K562 (cell line): ENCODE results near the gene SHISAL2A. TPM values are rescaled to one million over a fixed set of nuclear protein-coding genes. Genes with fewer than 3 reads are reported as not detected.

ENCODE experiments used
- ATAC-seq: fragments of 200-7000 bp; cut with Tn5 transposase; 3 replicates; pipeline ENCODE4 v1.9.1; 2020; ENCODE audit warnings: moderate library complexity
- BruUV-seq: library from RNA; stranded (reverse); fragments of 400-500 nt; replicated peaks from 2 replicates; lab custom pipeline; 2021; lab: Mats Ljungman, UMichigan
- CTCF ChIA-PET: fragments of 300-600 bp; formaldehyde crosslinking; extraction: SDS; loops from one replicate; lab custom pipeline; 2021; ENCODE audit warnings: low intra/inter-chr PET ratio; lab: Yijun Ruan, JAX
- POLR2A ChIA-PET: fragments of 300-600, 350-650 bp; sonication (Branson Sonifier 250); formaldehyde crosslinking; extraction: SDS; loops from one replicate; lab custom pipeline; 2021; ENCODE audit warnings: antibody characterized with exemption, inconsistent platforms; lab: Yijun Ruan, JAX
- DNase-seq, 4 experiments: peaks; one replicate each; pipeline versions ENCODE4 v3.0.0 to v3.0.0-alpha.2; 2011 to 2018; ENCODE audit warnings: low spot score in 3 of 4, mixed read lengths in 3 of 4; ENCODE audit errors: extremely low read depth in 1 of 4
- FAIRE-seq: peaks from 2 replicates; lab custom pipeline; 2011; peaks lifted over from hg19 to GRCh38; lab: Jason Lieb, UNC
- H2AFZ ChIP-seq: 2 replicates; pipeline ENCODE4 v1.6.0; 2011; ENCODE audit warnings: low read depth, low read length, control low read depth, inconsistent platforms
- H3K27ac ChIP-seq: fragments of 200-600 bp; 3 replicates; pipeline ENCODE4 v1.8.0; 2011; ENCODE audit warnings: low read depth, mild to moderate bottlenecking, control low read depth, inconsistent platforms, low read length, moderate library complexity, mixed read lengths; ENCODE audit errors: extremely low read depth
- H3K27me3 ChIP-seq, 2 experiments: fragments of 300-600 bp in 1 of 2; 2 replicates in 1 of 2; 3 replicates in 1 of 2; pipeline versions ENCODE4 v1.6.0 to v1.8.0; 2011; ENCODE audit warnings: inconsistent platforms in 2 of 2, low read length in 2 of 2, mild to moderate bottlenecking in 1 of 2, mixed read lengths in 1 of 2, moderate library complexity in 1 of 2; ENCODE audit not compliant: control insufficient read depth in 2 of 2, insufficient read depth in 2 of 2
- H3K36me3 ChIP-seq: fragments of 300-600 bp; 3 replicates; pipeline ENCODE4 v1.8.0; 2011; ENCODE audit warnings: mild to moderate bottlenecking, low read length, inconsistent platforms; ENCODE audit not compliant: control insufficient read depth, insufficient read depth
- H3K4me1 ChIP-seq, 2 experiments: fragments of 200-600 bp in 1 of 2; replicated peaks in 1 of 2; 2 replicates in 1 of 2; 3 replicates in 1 of 2; pipeline versions ENCODE4 v1.5.1 to v1.8.0; 2011; ENCODE audit warnings: inconsistent platforms in 2 of 2, low read length in 2 of 2, mild to moderate bottlenecking in 1 of 2, mixed read lengths in 1 of 2, moderate library complexity in 1 of 2; ENCODE audit not compliant: control insufficient read depth in 2 of 2, insufficient read depth in 2 of 2
- H3K4me2 ChIP-seq: 2 replicates; pipeline ENCODE4 v1.6.1; 2011; ENCODE audit warnings: low read length, control low read depth, inconsistent platforms, mixed read lengths; ENCODE audit not compliant: insufficient read depth
- H3K4me3 ChIP-seq: fragments of 200-600 bp; sonication (generic), shearing (Covaris generic); 2 replicates; pipeline ENCODE4 v1.5.1; 2016; ENCODE audit warnings: control low read depth, inconsistent platforms
- H3K79me2 ChIP-seq: fragments of 200-600 bp; 3 replicates; pipeline ENCODE4 v1.8.0; 2011; ENCODE audit warnings: low read length, inconsistent platforms; ENCODE audit not compliant: control insufficient read depth, insufficient read depth
- H3K9ac ChIP-seq, 2 experiments: 2 replicates each; pipeline versions ENCODE4 v1.6.0 to v1.6.1; 2011; ENCODE audit warnings: low read depth in 2 of 2, low read length in 2 of 2, control low read depth in 1 of 2, inconsistent platforms in 1 of 2, mild to moderate bottlenecking in 1 of 2, mixed read lengths in 1 of 2; ENCODE audit not compliant: insufficient read depth in 1 of 2
- H3K9me1 ChIP-seq: one replicate; pipeline ENCODE4 v1.6.0; 2011; ENCODE audit warnings: inconsistent platforms, mild to moderate bottlenecking, low read length, moderate library complexity; ENCODE audit not compliant: control insufficient read depth, insufficient read depth
- H3K9me3 ChIP-seq: replicated peaks from 2 replicates; pipeline ENCODE4 v1.5.1; 2011; ENCODE audit warnings: low read depth, low read length, inconsistent platforms; ENCODE audit not compliant: control insufficient read depth, insufficient read depth
- H4K20me1 ChIP-seq: replicated peaks from 2 replicates; pipeline ENCODE4 v1.6.1; 2011; ENCODE audit warnings: low read length, inconsistent platforms, mixed read lengths; ENCODE audit not compliant: control insufficient read depth, insufficient read depth
- ARHGAP35 ChIP-seq: fragments of 450-650 bp; IDR thresholded peaks from 2 replicates; pipeline ENCODE4 v1.6.1; 2018; ENCODE audit not compliant: partially characterized antibody
- CEBPG ChIP-seq, 3 experiments: fragments of 200-800 bp in 1 of 3; sonication (Bioruptor generic) in 1 of 3; sonication (generic) in 1 of 3; formaldehyde crosslinking in 1 of 3; IDR thresholded peaks in 2 of 3; conservative IDR thresholded peaks in 1 of 3; 2 replicates each; pipeline versions ENCODE4 v1.6.1 to v1.8.0; 2016 to 2022; ENCODE audit warnings: missing compliant biosample characterization in 2 of 3, missing genetic modification characterization in 2 of 3, mild to moderate bottlenecking in 1 of 3, missing genetic modification reagents in 1 of 3
- FOS ChIP-seq: IDR thresholded peaks from 3 replicates; pipeline ENCODE4 v1.6.1; 2011; ENCODE audit not compliant: insufficient read length; ENCODE audit errors: extremely low read depth
- FOXO4 ChIP-seq: fragments of 450-650 bp; formaldehyde crosslinking; IDR thresholded peaks from 2 replicates; pipeline ENCODE4 v1.4.0; 2020; ENCODE audit warnings: mild to moderate bottlenecking, moderate library complexity
- GABPB1 ChIP-seq: sonication (generic); formaldehyde crosslinking; IDR thresholded peaks from 2 replicates; pipeline ENCODE4 v1.8.0; 2022; ENCODE audit warnings: mild to moderate bottlenecking, missing genetic modification reagents
- HNRNPLL ChIP-seq: fragments of 200-400 bp; formaldehyde crosslinking; IDR thresholded peaks from 2 replicates; pipeline ENCODE4 v1.6.1; 2017; ENCODE audit warnings: low read length, low read depth, mild to moderate bottlenecking; ENCODE audit not compliant: poor library complexity, severe bottlenecking
- MAFG ChIP-seq: fragments of 450-650 bp; conservative IDR thresholded peaks from 2 replicates; pipeline ENCODE4 v1.6.1; 2016; ENCODE audit warnings: missing genetic modification characterization, missing compliant biosample characterization
- MTF1 ChIP-seq: fragments of 250-450 bp; sonication (Bioruptor Pico); IDR thresholded peaks from 2 replicates; pipeline ENCODE4 v1.9.0; 2021; ENCODE audit warnings: moderate library complexity, mild to moderate bottlenecking, inconsistent platforms, borderline replicate concordance
- THAP12 ChIP-seq: fragments of 250-450 bp; sonication (Bioruptor Pico); IDR thresholded peaks from 2 replicates; pipeline ENCODE4 v1.9.0; 2021; ENCODE audit warnings: mild to moderate bottlenecking, inconsistent platforms
- ZHX1 ChIP-seq: fragments of 150-350 bp; conservative IDR thresholded peaks from 2 replicates; pipeline ENCODE4 v1.6.1; 2014; ENCODE audit warnings: low read length
- ZNF583 ChIP-seq: fragments of 250-450 bp; sonication (Bioruptor Pico); IDR thresholded peaks from 2 replicates; pipeline ENCODE4 v1.4.0; 2020
- WGBS: fragments of 100-300 bp; shearing (Covaris generic); methylation state at CpG from one replicate; pipeline ENCODE4 v1.1.6; 2016; ENCODE audit warnings: low coverage, mixed read lengths; ENCODE audit not compliant: insufficient coverage; ENCODE audit errors: missing lambda C conversion rate; 5-methylcytosine and 5-hydroxymethylcytosine counted together
- in situ Hi-C: fragments of 300-500 bp; cut with MboI; formaldehyde crosslinking; loops from 4 replicates; pipeline ENCODE4 v1.15.0; 2018; ENCODE audit warnings: inconsistent platforms, mixed read lengths
- intact Hi-C: fragments of 100-400 bp; cut with micrococcal nuclease; formaldehyde crosslinking; loops from 2 replicates; pipeline ENCODE4 v1.14.2; 2022
- polyA plus RNA-seq, 8 experiments: library from polyadenylated mRNA; depleted of rRNA in 4 of 8; stranded (reverse) in 5 of 8; unstranded in 3 of 8; fragments of >200 nt; fragmentation: Nextera tagmentation in 2 of 8; fragmentation: Illumina TruSeq in 1 of 8; extraction: Ambion mirVana in 2 of 8; extraction: Trizol in 1 of 8; gene quantifications; 2 replicates each; pipeline versions ENCODE4 v1.2.1 to v1.2.3, GENCODE V29; 2011 to 2014; ENCODE audit warnings: inconsistent platforms in 1 of 8, missing spikeins in 1 of 8
- total RNA-seq, 7 experiments: library from RNA; depleted of rRNA in 6 of 7; stranded (reverse); fragments of >200 nt in 6 of 7; fragmentation: Illumina TruSeq in 2 of 7; extraction: Trizol in 2 of 7; gene quantifications; 2 replicates each; pipeline versions ENCODE4 v1.2.1 to v1.2.3, GENCODE V29; 2011 to 2021; ENCODE audit warnings: low replicate concordance in 1 of 7
- TF ChIP-seq, protein P1 (sequence below): sonication (generic); formaldehyde crosslinking; IDR thresholded peaks from 2 replicates; pipeline ENCODE4 v1.5.0; 2020; ENCODE audit warnings: missing genetic modification reagents
- TF ChIP-seq, protein P2 (sequence below): fragments of 250-450 bp; sonication (Bioruptor Pico); IDR thresholded peaks from 2 replicates; pipeline ENCODE4 v1.4.0; 2020; ENCODE audit warnings: borderline replicate concordance

The SHISAL2A gene
- total and polyA plus RNA-seq, 9 of the 15 experiments (the other 6 are each of a cell fraction or from before 2014, with no cell fraction given): 0.11 TPM; not detected in 8

DNA sequence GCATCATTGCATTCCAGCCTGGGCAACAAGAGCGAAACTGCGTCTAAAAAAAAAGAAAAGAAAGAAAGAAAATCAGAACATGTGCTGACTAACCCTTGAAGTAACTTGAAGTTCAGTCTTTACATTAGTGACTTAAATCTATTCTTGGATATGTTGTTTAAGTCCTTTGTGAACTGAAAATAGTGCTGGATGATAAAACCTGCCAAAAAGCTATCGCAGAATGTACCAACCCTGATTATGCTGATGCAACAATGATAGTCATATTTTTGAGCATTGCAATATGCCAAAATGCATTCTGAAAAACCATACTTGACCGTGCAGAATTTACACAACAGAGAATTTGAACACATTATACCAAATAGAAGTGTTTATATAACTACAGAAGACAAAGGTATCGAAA lies 30.7 kb downstream of the SHISAL2A start:
- Histone ChIP-seq H4K20me1 (no peaks in the 10 kb centered on the region), H3K4me2 (no peak overlapping the region), H3K9ac (no peak overlapping the region), H3K4me1 (peaks cover 2% of the 10 kb centered on the region in 2 experiments; a peak in 3 of 5 replicates), H3K36me3 (no peaks in the 10 kb centered on the region), H3K9me1 (no peaks in the 10 kb centered on the region), H3K27ac (no peak overlapping the region), H2AFZ (no peak overlapping the region), H3K4me3 (no peak overlapping the region), H3K79me2 (no peaks in the 10 kb centered on the region), H3K9me3 (no peaks in the 10 kb centered on the region), H3K27me3 (no peaks in the 10 kb centered on the region)
- CTCF ChIA-PET: no interaction called here
- intact Hi-C loops: no loop called here
- POLR2A ChIA-PET: interaction anchor here (0.6 kb wide), 2 partner anchors 11 to 20 kb away, joined by 3 read pairs; no protein-coding TSS in a partner anchor
- no TSS peak for BruUV-seq
- FAIRE-seq: no peak
- in situ Hi-C loops: no loop called here
- ATAC-seq: no peak
- no peak for DNase-seq
- 72% methylated on average over 5 of the region's 5 CpGs for WGBS
- TF ChIP-seq ZNF583 (CRISPR knock-in tag) (no peak), FOS (no peak), ZHX1 (no peak), HNRNPLL (no peak), MAFG (0 out of 2 replicates have a peak, but pooled peaks have one; percentile 7), MTF1 (CRISPR knock-in tag) (no peak), FOXO4 (CRISPR knock-in tag) (no peak), ARHGAP35 (no peak), CEBPG (CRISPR knock-in tag; IDR thresholded peaks at IDR 0.05) (no peak), CEBPG (tag; conservative IDR thresholded peaks at IDR 0.05 in 1 of 2, IDR thresholded peaks at IDR 0.05 in 1 of 2) (0 out of 4 replicates have a peak, but pooled peaks of 1 of the 2 experiments have one; percentile 8), GABPB1 (CRISPR knock-in tag) (no peak), THAP12 (CRISPR knock-in tag) (no peak)
- TF ChIP-seq, protein P1, sequence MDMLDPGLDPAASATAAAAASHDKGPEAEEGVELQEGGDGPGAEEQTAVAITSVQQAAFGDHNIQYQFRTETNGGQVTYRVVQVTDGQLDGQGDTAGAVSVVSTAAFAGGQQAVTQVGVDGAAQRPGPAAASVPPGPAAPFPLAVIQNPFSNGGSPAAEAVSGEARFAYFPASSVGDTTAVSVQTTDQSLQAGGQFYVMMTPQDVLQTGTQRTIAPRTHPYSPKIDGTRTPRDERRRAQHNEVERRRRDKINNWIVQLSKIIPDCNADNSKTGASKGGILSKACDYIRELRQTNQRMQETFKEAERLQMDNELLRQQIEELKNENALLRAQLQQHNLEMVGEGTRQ (CRISPR knock-in tag): no peak
- TF ChIP-seq, protein P2, sequence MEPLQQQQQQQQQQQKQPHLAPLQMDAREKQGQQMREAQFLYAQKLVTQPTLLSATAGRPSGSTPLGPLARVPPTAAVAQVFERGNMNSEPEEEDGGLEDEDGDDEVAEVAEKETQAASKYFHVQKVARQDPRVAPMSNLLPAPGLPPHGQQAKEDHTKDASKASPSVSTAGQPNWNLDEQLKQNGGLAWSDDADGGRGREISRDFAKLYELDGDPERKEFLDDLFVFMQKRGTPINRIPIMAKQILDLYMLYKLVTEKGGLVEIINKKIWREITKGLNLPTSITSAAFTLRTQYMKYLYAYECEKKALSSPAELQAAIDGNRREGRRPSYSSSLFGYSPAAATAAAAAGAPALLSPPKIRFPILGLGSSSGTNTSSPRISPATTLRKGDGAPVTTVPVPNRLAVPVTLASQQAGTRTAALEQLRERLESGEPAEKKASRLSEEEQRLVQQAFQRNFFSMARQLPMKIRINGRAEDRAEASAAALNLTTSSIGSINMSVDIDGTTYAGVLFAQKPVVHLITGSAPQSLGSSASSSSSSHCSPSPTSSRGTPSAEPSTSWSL (CRISPR knock-in tag): no peak
